Hepatocyte (in vitro differentiated cells): ENCODE results near the gene CEP170B.

Source experiments
- EZH2 ChIP-seq: fragments of 200-600 bp; sonication (generic); IDR thresholded peaks from 2 replicates; pipeline ENCODE4 v1.6.1; 2016; ENCODE audit warnings: antibody characterized with exemption, mild to moderate bottlenecking, borderline replicate concordance
- TF ChIP-seq, protein P1 (sequence below): fragments of 200-600 bp; sonication (generic); IDR thresholded peaks from 2 replicates; pipeline ENCODE4 v1.5.1; 2016; ENCODE audit warnings: antibody characterized with exemption, mild to moderate bottlenecking; ENCODE audit not compliant: poor library complexity

DNA sequence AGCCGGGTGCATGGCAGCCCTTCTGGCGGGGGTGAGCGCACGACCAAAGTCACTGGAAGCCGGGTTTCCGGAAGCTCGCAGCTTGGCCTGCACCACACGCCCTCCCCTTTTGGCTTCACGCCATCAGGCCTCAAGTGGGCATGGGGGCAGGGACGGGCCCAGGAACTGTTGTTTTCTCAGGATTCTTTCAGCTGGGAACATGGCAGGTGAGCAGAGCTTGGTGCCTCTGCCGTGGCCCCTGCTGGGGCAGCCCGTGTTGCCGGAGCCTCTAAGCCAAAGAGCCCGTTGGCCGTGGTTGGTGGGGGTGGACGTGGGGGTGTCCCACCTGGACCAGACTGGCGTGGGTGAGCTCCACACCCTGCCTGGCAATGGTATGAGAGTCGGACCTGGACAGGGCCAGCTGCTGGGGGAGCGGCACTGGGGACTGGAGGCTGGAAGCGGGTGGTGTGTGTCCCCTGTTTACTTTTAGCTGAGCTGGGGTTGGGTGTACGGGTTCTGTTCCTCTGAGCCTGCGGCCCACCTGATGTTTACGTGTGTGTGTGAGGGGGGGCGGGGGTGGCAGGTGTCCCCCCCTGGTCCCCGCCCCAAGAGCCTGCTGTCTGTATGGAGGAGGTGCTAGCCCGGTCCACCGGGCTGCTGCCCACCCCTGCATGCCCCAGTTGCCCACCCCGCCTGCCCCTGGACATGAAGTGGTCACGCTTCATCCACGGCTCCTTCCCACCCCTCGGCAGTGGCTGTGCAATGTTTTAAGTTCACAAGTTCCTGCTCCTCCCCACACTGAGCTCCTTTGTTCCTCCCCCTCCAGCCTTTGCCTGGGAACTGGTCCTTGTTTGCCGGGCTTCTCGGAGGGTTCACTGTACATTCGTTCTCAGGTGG is 31.0 kb downstream of the CEP170B start:
- TF ChIP-seq, protein P1, sequence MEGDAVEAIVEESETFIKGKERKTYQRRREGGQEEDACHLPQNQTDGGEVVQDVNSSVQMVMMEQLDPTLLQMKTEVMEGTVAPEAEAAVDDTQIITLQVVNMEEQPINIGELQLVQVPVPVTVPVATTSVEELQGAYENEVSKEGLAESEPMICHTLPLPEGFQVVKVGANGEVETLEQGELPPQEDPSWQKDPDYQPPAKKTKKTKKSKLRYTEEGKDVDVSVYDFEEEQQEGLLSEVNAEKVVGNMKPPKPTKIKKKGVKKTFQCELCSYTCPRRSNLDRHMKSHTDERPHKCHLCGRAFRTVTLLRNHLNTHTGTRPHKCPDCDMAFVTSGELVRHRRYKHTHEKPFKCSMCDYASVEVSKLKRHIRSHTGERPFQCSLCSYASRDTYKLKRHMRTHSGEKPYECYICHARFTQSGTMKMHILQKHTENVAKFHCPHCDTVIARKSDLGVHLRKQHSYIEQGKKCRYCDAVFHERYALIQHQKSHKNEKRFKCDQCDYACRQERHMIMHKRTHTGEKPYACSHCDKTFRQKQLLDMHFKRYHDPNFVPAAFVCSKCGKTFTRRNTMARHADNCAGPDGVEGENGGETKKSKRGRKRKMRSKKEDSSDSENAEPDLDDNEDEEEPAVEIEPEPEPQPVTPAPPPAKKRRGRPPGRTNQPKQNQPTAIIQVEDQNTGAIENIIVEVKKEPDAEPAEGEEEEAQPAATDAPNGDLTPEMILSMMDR, result no peak
- TF ChIP-seq EZH2, result no peak
